HG03565 (cell line): ENCODE data around the gene AGBL5.
A peak's percentile ranks its signal among the peaks of the same experiment; 100 is the strongest.

Source experiments
- ATAC-seq: cut with Tn5 transposase; IDR thresholded peaks from one replicate; pipeline ENCODE4 v1.9.1; 2021; ENCODE audit warnings: mild to moderate bottlenecking, moderate library complexity; ENCODE audit not compliant: unreplicated experiment

AGBL5 gene

GRCh38 chr2:27050996-27051901 lies at the start of gene AGBL5:
Gene AGBL5 (plus strand): TSS chr2:27051668. CDS start chr2:27052959, 1,291 bp downstream.
- peak; percentile 47 for ATAC-seq

DNA sequence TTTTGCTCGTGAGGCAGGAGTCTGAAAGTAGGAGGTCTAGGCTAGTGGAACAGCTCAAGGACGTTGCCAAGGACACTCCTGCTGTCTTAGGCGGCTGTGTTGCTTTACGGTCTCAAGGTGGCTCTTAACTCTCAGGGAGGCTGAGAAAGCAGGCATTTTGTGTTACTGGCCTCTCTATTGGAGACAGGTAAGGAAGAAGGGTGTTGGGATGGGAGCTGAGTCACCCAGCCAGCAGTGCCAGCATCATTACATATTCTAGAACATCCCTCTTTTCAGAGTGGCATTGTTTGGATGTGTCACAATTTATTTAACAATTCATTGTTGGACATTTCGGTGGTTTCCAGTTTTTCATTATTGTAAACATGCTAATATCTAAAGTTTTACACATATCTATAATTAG lies 49.5 kb upstream of the AGBL5 start:
- ATAC-seq: no peak

DNA sequence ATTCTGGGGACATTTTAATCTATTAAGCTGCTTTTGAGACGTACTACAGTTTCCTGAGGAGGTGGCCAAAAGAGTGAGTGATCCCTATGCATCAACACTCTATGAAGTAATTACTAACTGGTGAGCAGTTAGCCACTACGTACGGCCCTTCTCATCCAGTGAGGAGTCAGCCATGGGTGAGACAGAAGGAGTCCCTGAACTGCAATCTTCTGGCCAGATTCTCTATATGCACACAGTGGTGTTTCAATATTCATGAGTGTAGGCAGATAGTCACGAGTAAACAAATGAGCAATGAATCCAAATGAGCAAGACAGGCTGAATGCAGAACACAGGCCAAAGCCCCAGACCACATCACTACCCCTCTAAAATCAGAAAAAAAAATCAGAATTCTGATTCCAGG lies 48.5 kb upstream of the AGBL5 start:
- ATAC-seq: no peak

GRCh38 chr2:27003857-27004256 lies 47.6 kb upstream of the AGBL5 start:
- ATAC-seq: no peak

GRCh38 chr2:27006602-27007415 lies 44.7 kb upstream of the AGBL5 start:
- no peak for ATAC-seq

GRCh38 chr2:27007416-27008374 lies 43.8 kb upstream of the AGBL5 start:
- ATAC-seq: no peak

GRCh38 chr2:27008678-27009077 lies 42.8 kb upstream of the AGBL5 start:
- no peak for ATAC-seq

- ATAC-seq: no peak
Observed at GRCh38 chr2:27009083-27009482, 42.4 kb upstream of the AGBL5 start.

GRCh38 chr2:27009716-27010115 lies 41.8 kb upstream of the AGBL5 start:
- ATAC-seq: no peak

- ATAC-seq: no peak
Observed at GRCh38 chr2:27010139-27010538, 41.3 kb upstream of the AGBL5 start.

DNA sequence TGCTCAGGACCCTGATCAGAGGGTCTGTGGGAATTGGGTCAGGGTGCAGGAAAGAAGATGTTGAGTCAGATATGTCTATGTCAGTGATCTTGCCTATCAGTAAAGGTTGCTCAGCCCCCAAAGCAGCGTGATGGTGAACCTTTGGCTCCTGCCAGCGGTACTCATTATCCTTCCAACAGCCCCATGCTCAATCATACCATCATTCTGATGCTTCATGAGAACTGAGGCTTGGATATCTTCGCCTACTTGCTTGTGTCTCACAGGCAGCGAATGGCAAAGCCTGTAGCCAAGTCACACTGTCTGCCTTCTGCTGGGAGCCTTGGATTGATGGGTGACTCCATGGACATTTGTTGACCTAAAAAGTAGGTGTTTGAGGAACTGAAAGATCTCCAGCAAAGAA lies 37.7 kb upstream of the AGBL5 start:
- ATAC-seq: no peak

DNA sequence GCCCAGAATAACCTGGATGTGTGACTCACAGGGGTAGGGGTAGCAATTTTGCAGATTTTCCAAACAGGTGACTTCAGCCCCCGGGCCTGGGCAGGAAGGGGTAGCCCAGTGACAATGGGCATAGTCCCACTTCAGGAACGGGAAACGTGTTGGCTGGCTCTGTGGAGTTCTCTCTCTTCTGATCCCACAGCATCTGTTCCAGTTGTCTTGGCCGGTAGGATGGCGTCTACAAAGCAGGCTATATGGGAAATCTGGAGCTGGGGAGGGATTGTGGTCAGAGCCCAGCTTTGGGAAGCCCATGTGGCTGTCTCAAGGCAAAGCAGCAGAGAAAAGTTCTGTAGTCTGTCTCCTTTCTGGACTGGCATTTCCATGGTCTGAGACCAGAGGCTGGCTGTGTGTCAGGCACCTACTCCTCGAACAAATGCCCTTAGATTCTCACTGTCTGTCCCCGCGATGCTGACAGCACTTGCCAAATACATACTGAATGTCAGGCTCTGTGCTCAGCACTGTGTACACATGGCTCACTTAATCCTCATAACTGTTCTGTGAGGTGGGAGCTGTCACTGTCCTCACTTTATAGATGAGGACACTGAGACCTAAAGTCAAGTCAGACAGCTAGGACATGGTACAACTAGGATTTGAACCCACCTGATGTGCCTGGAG lies 36.6 kb upstream of the AGBL5 start:
- ATAC-seq: no peak

- no peak for ATAC-seq
Observed at GRCh38 chr2:27016801-27017325, 34.6 kb upstream of the AGBL5 start.

GRCh38 chr2:27018142-27018541 lies 33.3 kb upstream of the AGBL5 start:
- no peak for ATAC-seq

GRCh38 chr2:27019459-27019858 lies 32.0 kb upstream of the AGBL5 start:
- no peak for ATAC-seq

- no peak for ATAC-seq
Observed at GRCh38 chr2:27019931-27020855, 31.3 kb upstream of the AGBL5 start.

DNA sequence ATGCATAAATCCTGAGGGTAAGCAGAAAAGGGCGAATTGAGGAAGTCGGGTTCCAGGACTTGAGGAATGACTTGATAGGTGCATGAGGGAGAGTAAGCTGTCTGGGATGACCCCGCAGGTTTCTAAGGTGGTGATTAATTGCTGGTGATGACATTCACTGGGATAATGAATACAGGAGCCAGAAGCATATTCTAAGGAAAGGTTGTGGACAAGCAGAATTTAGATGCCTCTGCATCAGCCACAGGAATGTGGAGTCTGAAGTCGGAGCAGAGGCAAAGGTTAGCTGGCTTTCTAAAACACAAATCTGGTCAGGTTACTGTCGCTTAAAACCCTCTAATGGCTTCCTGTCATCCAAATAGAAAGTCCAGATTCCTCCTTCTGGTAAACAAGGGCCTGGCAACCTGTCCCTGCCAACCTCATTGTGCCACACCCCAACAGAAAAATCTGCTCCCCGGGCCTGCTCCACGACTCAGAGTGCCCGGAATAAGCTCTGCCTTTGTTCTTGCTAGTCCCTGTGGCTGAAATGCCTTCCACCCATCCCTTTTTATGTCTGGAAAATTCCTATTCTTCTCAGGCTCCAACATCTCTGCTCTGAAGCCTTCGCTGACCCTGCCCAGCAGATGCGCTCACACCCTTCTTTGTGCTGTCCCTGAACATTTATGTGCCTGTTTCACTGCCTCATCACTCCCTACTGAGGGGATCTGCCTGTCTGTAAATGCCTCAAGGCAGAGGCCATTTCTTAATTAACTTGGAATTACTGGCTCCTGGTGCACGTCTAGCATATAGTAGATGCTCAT lies 30.0 kb upstream of the AGBL5 start:
- no peak for ATAC-seq

GRCh38 chr2:27023740-27024139 lies 27.7 kb upstream of the AGBL5 start:
- ATAC-seq: no peak
